A673 (cell line): ENCODE data around the gene STAMBPL1.

ENCODE experiments used
- CTCF ChIP-seq: fragments of 300-800, 200-600 bp; sonication (generic); conservative IDR thresholded peaks from 2 replicates; pipeline ENCODE4 v1.5.1; 2017; ENCODE audit warnings: low read depth, mild to moderate bottlenecking, antibody characterized with exemption, low read length, moderate library complexity, mixed read lengths
- EZH2 ChIP-seq: fragments of 200-600 bp; sonication (generic); IDR thresholded peaks from 2 replicates; pipeline ENCODE4 v1.6.1; 2017; ENCODE audit warnings: borderline replicate concordance, low read depth, mild to moderate bottlenecking, mixed read lengths, antibody characterized with exemption, low read length; ENCODE audit not compliant: poor library complexity, severe bottlenecking

DNA sequence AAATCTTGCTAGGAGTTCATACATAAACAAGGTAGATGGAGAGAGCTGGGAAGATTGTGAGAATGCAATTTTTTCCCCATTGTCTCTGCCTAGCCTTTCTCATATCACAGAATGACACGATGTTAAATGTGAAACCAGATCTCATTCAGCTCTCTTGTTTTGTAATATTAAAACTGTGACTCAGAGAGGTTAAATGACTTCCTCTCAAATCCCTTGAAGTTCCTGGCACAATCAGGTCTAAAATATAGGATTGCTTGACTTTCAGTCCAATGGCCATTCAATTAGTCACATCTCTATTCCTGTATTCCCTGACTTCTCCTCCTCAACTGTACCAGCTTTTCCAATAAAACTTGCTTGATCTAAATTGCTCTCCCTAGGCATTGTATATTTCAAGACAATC, 31.5 kb upstream of the STAMBPL1 start:
- TF ChIP-seq CTCF (no peak), EZH2 (no peak)
